Fibroblast of lung (primary cell): Measurements from ENCODE around the gene NECTIN1.

Experiments used
- EZH2 ChIP-seq: IDR thresholded peaks from 2 replicates; pipeline ENCODE4 v1.5.1; 2012; ENCODE audit warnings: low read length, control low read depth, mild to moderate bottlenecking; ENCODE audit errors: missing control alignments
- TF ChIP-seq, protein P1 (sequence below), 2 donors: IDR thresholded peaks in 1 of 2; conservative IDR thresholded peaks in 1 of 2; 1 replicate in 1 of 2; 2 replicates in 1 of 2; pipeline ENCODE4 v1.5.1; 2011 to 2012; ENCODE audit warnings: low read length in 2 of 2, control low read depth in 1 of 2, inconsistent platforms in 1 of 2, low read depth in 1 of 2, mild to moderate bottlenecking in 1 of 2

DNA sequence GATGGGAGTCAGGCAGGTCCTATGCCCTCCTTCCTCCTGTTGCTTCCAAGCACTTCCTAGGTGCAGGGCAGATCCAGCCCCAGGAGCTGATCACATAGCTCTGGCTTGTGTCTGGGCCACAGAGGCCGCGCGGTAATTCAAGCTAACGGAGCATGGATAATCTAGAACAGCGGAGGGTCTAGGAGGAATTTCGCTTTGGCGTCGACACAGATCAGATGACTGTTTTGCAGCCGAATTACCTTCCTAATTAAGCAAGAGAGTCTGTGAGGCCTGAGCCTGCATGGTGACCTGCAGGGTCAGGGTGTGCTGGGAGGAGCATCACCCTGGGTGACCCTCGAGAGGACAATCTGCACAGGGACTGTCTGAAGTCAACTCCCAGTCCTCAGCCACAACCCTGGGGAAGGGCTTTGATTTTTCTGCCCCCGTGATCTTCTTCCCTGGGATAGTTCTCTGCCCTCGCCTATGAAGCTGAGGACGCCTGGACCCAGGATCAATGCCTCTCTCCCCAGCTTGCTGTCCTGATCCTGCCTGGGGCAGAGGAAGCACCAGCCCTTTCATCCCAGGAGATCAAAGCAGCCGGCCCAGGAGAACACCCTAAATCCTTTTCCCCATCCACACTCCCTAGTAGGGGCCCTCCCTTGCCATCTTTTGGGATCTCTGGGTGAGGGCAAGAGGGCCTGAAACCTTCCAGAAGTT lies 11.0 kb downstream of the NECTIN1 start:
- TF ChIP-seq, protein P1, sequence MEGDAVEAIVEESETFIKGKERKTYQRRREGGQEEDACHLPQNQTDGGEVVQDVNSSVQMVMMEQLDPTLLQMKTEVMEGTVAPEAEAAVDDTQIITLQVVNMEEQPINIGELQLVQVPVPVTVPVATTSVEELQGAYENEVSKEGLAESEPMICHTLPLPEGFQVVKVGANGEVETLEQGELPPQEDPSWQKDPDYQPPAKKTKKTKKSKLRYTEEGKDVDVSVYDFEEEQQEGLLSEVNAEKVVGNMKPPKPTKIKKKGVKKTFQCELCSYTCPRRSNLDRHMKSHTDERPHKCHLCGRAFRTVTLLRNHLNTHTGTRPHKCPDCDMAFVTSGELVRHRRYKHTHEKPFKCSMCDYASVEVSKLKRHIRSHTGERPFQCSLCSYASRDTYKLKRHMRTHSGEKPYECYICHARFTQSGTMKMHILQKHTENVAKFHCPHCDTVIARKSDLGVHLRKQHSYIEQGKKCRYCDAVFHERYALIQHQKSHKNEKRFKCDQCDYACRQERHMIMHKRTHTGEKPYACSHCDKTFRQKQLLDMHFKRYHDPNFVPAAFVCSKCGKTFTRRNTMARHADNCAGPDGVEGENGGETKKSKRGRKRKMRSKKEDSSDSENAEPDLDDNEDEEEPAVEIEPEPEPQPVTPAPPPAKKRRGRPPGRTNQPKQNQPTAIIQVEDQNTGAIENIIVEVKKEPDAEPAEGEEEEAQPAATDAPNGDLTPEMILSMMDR (conservative IDR thresholded peaks at IDR 0.05 in 1 of 2, IDR thresholded peaks at IDR 0.05 in 1 of 2; ENCODE audit: low read depth in 1 of 2, low read length in 2 of 2): no peak
- no peak for TF ChIP-seq EZH2
